H1 (cell line): ENCODE measurements around the gene ITPKC. TPM values are rescaled to one million over a fixed set of nuclear protein-coding genes. Genes with fewer than 3 reads are reported as not detected.

Experiments used
- CTCF ChIA-PET: fragments of 300-600 bp; sonication (Branson Sonifier 250); formaldehyde crosslinking; loops from one replicate; lab custom pipeline; 2021; ENCODE audit not compliant: partially characterized antibody; lab: Charles Lee
- POLR2A ChIA-PET: fragments of 300-600 bp; sonication (Branson Sonifier 250); formaldehyde crosslinking; loops from one replicate; lab custom pipeline; 2021; ENCODE audit warnings: inconsistent platforms; ENCODE audit not compliant: partially characterized antibody; lab: Charles Lee
- DNase-seq, 2 experiments: peaks; one replicate each; pipeline versions ENCODE4 v3.0.0 to v3.0.0-alpha.2; 2010 to 2022; ENCODE audit warnings: low spot score in 2 of 2, low read depth in 1 of 2, mixed read lengths in 1 of 2
- FAIRE-seq: peaks from 2 replicates; lab custom pipeline; 2011; peaks lifted over from hg19 to GRCh38; lab: Jason Lieb, UNC
- H2AFZ ChIP-seq: 2 replicates; pipeline ENCODE4 v1.8.1; 2012; ENCODE audit warnings: low read length, inconsistent platforms
- H2AK5ac ChIP-seq: 2 replicates; pipeline ENCODE4 v1.6.1; 2013; ENCODE audit warnings: low read depth, low read length
- H2BK120ac ChIP-seq: replicated peaks from 2 replicates; pipeline ENCODE3; 2013; ENCODE audit warnings: low read depth, low read length, inconsistent platforms
- H2BK12ac ChIP-seq: 2 replicates; pipeline ENCODE4 v1.6.1; 2013; ENCODE audit warnings: low read depth, low read length
- H2BK15ac ChIP-seq: 2 replicates; pipeline ENCODE4 v1.6.1; 2013; ENCODE audit warnings: low read length
- H2BK20ac ChIP-seq: 2 replicates; pipeline ENCODE4 v1.6.1; 2013; ENCODE audit warnings: low read length
- H2BK5ac ChIP-seq: 2 replicates; pipeline ENCODE4 v1.6.1; 2013; ENCODE audit warnings: low read depth, low read length
- H3K14ac ChIP-seq: 2 replicates; pipeline ENCODE4 v1.6.1; 2013; ENCODE audit warnings: inconsistent platforms; ENCODE audit not compliant: insufficient read length
- H3K18ac ChIP-seq: 2 replicates; pipeline ENCODE4 v1.6.1; 2013; ENCODE audit warnings: low read length; ENCODE audit errors: extremely low read depth
- H3K23ac ChIP-seq: 2 replicates; pipeline ENCODE4 v1.6.1; 2013; ENCODE audit warnings: inconsistent platforms; ENCODE audit not compliant: insufficient read length
- H3K23me2 ChIP-seq: 2 replicates; pipeline ENCODE4 v1.6.1; 2013; ENCODE audit warnings: low read depth, low read length
- H3K27ac ChIP-seq: 2 replicates; pipeline ENCODE4 v1.6.1; 2011; ENCODE audit warnings: low read depth, low read length, inconsistent platforms
- H3K27me3 ChIP-seq, 4 experiments: replicated peaks in 1 of 4; 1 replicate in 1 of 4; 2 replicates in 3 of 4; pipeline versions ENCODE4 v1.6.1 to v1.8.1; 2011 to 2013; ENCODE audit warnings: low read length in 3 of 4, mild to moderate bottlenecking in 3 of 4, inconsistent platforms in 2 of 4, mixed read lengths in 2 of 4, moderate library complexity in 1 of 4; ENCODE audit not compliant: control insufficient read depth in 3 of 4, insufficient read depth in 3 of 4; ENCODE audit errors: extremely low read depth in 1 of 4
- H3K36me3 ChIP-seq, 4 experiments: 2 replicates each; pipeline versions ENCODE4 v1.6.1 to v1.8.1; 2011 to 2013; ENCODE audit warnings: mild to moderate bottlenecking in 4 of 4, low read length in 3 of 4, moderate library complexity in 2 of 4, control low read depth in 1 of 4, inconsistent platforms in 1 of 4; ENCODE audit not compliant: insufficient read depth in 4 of 4, control insufficient read depth in 2 of 4
- H3K4ac ChIP-seq: replicated peaks from 2 replicates; pipeline ENCODE3; 2013; ENCODE audit warnings: low read length, low read depth, mixed read lengths, inconsistent platforms; ENCODE audit not compliant: insufficient read length
- H3K4me1 ChIP-seq, 4 experiments: replicated peaks in 1 of 4; 1 replicate in 1 of 4; 2 replicates in 3 of 4; pipeline versions ENCODE4 v1.6.1 to v1.8.1; 2011 to 2013; ENCODE audit warnings: low read length in 3 of 4, inconsistent platforms in 2 of 4, mixed read lengths in 1 of 4; ENCODE audit not compliant: insufficient read depth in 4 of 4, control insufficient read depth in 3 of 4
- H3K4me2 ChIP-seq, 2 experiments: 2 replicates each; pipeline versions ENCODE4 v1.6.1 to v1.8.1; 2011 to 2013; ENCODE audit warnings: low read depth in 2 of 2, low read length in 2 of 2, control low read depth in 1 of 2, inconsistent platforms in 1 of 2, mild to moderate bottlenecking in 1 of 2; ENCODE audit not compliant: insufficient read depth in 1 of 2
- H3K4me3 ChIP-seq, 4 experiments: fragments of 200-600, 300-600 bp in 1 of 4; sonication (generic), shearing (Covaris generic), sonication (Bioruptor Twin) in 1 of 4; 2 replicates each; pipeline versions ENCODE4 v1.5.1 to v1.8.1; 2011 to 2016; ENCODE audit warnings: low read length in 4 of 4, low read depth in 3 of 4, control low read depth in 2 of 4, inconsistent platforms in 2 of 4, mild to moderate bottlenecking in 2 of 4, mixed read lengths in 1 of 4, moderate library complexity in 1 of 4; ENCODE audit not compliant: insufficient read depth in 2 of 4; ENCODE audit errors: extremely low read depth in 1 of 4
- H3K56ac ChIP-seq: replicated peaks from 2 replicates; pipeline ENCODE3; 2013; ENCODE audit warnings: low read depth, mild to moderate bottlenecking, mixed read lengths, low read length, inconsistent platforms; ENCODE audit not compliant: insufficient read length
- H3K79me1 ChIP-seq: 2 replicates; pipeline ENCODE4 v1.6.1; 2013; ENCODE audit warnings: low read depth, low read length, control low read depth
- H3K79me2 ChIP-seq, 2 experiments: 2 replicates each; pipeline versions ENCODE4 v1.6.1 to v1.8.1; 2012 to 2013; ENCODE audit warnings: low read length in 2 of 2, mild to moderate bottlenecking in 2 of 2, inconsistent platforms in 1 of 2; ENCODE audit not compliant: insufficient read depth in 2 of 2, control insufficient read depth in 1 of 2
- H3K9ac ChIP-seq, 4 experiments: replicated peaks in 1 of 4; 1 replicate in 1 of 4; 2 replicates in 3 of 4; pipeline versions ENCODE4 v1.6.1 to v1.8.1; 2011 to 2013; ENCODE audit warnings: low read depth in 3 of 4, low read length in 3 of 4, control low read depth in 2 of 4, mild to moderate bottlenecking in 2 of 4, moderate library complexity in 2 of 4, inconsistent platforms in 1 of 4; ENCODE audit errors: extremely low read depth in 1 of 4
- H3K9me3 ChIP-seq, 2 experiments: 2 replicates each; pipeline versions ENCODE4 v1.6.1 to v1.8.1; 2012 to 2013; ENCODE audit warnings: mild to moderate bottlenecking in 2 of 2, moderate library complexity in 2 of 2, control low read depth in 1 of 2, inconsistent platforms in 1 of 2, low read depth in 1 of 2, low read length in 1 of 2, mixed read lengths in 1 of 2; ENCODE audit not compliant: insufficient read depth in 2 of 2
- H4K20me1 ChIP-seq, 2 experiments: replicated peaks in 1 of 2; 2 replicates each; pipeline versions ENCODE3 to v1.8.1; 2011 to 2013; ENCODE audit warnings: inconsistent platforms in 2 of 2, low read length in 2 of 2, mild to moderate bottlenecking in 1 of 2; ENCODE audit not compliant: insufficient read depth in 2 of 2, control insufficient read depth in 1 of 2
- H4K5ac ChIP-seq: 2 replicates; pipeline ENCODE4 v1.6.1; 2013; ENCODE audit warnings: low read length, low read depth, mixed read lengths, inconsistent platforms; ENCODE audit not compliant: insufficient read length
- H4K8ac ChIP-seq: 2 replicates; pipeline ENCODE4 v1.8.0; 2013; ENCODE audit warnings: mild to moderate bottlenecking, moderate library complexity, low read length, inconsistent platforms; ENCODE audit not compliant: insufficient read depth; ENCODE audit errors: extremely low read depth
- H4K91ac ChIP-seq: replicated peaks from 2 replicates; pipeline ENCODE3; 2013; ENCODE audit warnings: low read length, mixed read lengths, inconsistent platforms; ENCODE audit not compliant: insufficient read length
- HDAC2 ChIP-seq, 2 experiments: fragments of 300-600 bp in 1 of 2; sonication (generic) in 1 of 2; IDR thresholded peaks; 2 replicates each; pipeline ENCODE4 v1.6.1; 2011 to 2012; ENCODE audit warnings: low read depth in 2 of 2, low read length in 2 of 2, mild to moderate bottlenecking in 2 of 2, moderate library complexity in 2 of 2, borderline replicate concordance in 1 of 2, inconsistent platforms in 1 of 2
- RAD21 ChIP-seq, 2 experiments: IDR thresholded peaks in 1 of 2; conservative IDR thresholded peaks in 1 of 2; 2 replicates each; pipeline ENCODE4 v1.6.1; 2011; ENCODE audit warnings: low read depth in 2 of 2, low read length in 2 of 2, improper control_type of control experiment in 1 of 2, inconsistent platforms in 1 of 2, mild to moderate bottlenecking in 1 of 2, moderate library complexity in 1 of 2
- WGBS, 2 experiments: shearing (Covaris generic) in 1 of 2; methylation state at CpG; one replicate each; pipeline versions ENCODE4 v1.1.6 to v1.1.7; 2013 to 2015; ENCODE audit warnings: low lambda C conversion rate in 2 of 2, mixed read lengths in 2 of 2, inconsistent platforms in 1 of 2, low coverage in 1 of 2, missing lambda C conversion rate in 1 of 2; ENCODE audit not compliant: insufficient replicate concordance in 2 of 2, insufficient coverage in 1 of 2, insufficient read length in 1 of 2; ENCODE audit errors: extremely low coverage in 1 of 2, missing lambda C conversion rate in 1 of 2; 5-methylcytosine and 5-hydroxymethylcytosine counted together
- polyA plus RNA-seq, 7 experiments: library from polyadenylated mRNA; depleted of rRNA in 3 of 7; stranded (reverse) in 5 of 7; unstranded in 2 of 7; fragments of >200 nt in 5 of 7; fragments of 200-250 nt in 2 of 7; gene quantifications; 1 replicate in 5 of 7; 2 replicates in 1 of 7; 4 replicates in 1 of 7; pipeline versions ENCODE4 v1.2.1 to v1.2.3, GENCODE V29; 2011 to 2013; ENCODE audit warnings: missing spikeins in 2 of 7, mixed read lengths in 2 of 7
- total RNA-seq: library from RNA; stranded (reverse); fragmentation: NEBNext Ultra II Directional; extraction: Animal tissue kit (Norgen Biotek cat#: 25700); gene quantifications from 2 replicates; pipeline ENCODE4 v1.2.1, GENCODE V29; 2021
- TF ChIP-seq, protein P1 (sequence below), 3 experiments: IDR thresholded peaks; 1 replicate in 2 of 3; 2 replicates in 1 of 3; pipeline versions ENCODE4 v1.5.1 to v1.6.1; 2011; ENCODE audit warnings: low read length in 3 of 3, mild to moderate bottlenecking in 3 of 3, inconsistent platforms in 2 of 3, low read depth in 1 of 3, moderate library complexity in 1 of 3; ENCODE audit not compliant: insufficient read depth in 1 of 3; ENCODE audit errors: control extremely low read depth in 1 of 3

The ITPKC gene
- total and polyA plus RNA-seq, 2 of the 8 experiments (the other 6 are each of a cell fraction or from before 2014, with no cell fraction given): 5.2 to 8.9 TPM

DNA sequence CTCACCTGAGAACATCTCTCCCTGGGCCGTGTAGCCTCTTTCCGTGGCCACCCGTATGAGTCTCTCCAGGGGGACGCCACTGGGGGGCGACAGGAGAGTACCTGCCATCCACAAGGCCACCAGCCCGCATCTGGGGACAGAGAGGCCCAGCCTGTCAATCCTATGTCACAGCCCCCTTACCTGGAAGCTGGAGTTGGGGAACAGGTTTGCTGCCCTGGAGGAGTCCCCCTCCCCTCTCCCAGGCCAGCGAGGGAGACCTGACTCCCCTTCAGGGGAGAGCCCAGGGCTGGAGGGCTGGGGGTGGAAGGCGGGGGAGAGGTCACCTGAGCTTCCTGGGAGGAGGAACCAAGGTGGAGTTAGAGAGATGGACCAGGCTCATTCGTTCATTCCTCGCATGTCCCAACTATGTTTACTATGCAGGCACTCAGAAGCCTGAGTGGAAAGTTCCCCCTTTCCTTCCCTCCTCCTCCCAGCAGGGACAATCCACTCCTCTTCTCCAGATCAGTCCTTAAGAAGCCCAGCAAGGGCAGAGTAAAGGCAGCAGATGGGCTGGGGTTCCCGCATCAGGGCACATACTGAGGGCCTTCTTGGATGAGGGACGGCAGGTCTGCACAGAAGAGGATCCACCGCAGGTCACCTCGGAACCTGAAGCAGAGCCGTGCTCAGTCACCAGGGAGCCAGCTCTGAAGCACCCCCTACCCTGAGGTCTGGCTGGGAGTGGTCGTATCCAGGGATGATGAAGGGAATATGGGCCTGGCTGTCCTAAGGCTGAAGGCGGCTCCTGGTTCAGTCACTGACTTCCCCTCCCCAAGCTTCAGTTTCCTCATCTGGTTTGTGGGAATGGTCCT, 27.9 kb downstream of the ITPKC start:
- Histone ChIP-seq H3K9me3 (no peaks in the 10 kb centered on the region), H3K27ac (peak overlapping the region; percentile 15; the same call in 1 of the 2 replicates), H3K4ac (no peak overlapping the region), H4K20me1 (peaks cover 0 to 7% of the 10 kb centered on the region in 2 experiments), H3K9ac (peak overlapping the region in 1 of 4 experiments; percentile 40; a peak in 1 of 7 replicates), H3K14ac (no peak overlapping the region), H3K23ac (no peak overlapping the region), H3K79me1 (no peaks in the 10 kb centered on the region; the same call in 1 of the 2 replicates), H3K4me2 (peak overlapping the region in 1 of 2 experiments; percentile 35; a peak in 2 of 4 replicates), H2AK5ac (no peak overlapping the region; the same call in none of the 2 replicates), H2BK20ac (no peak overlapping the region), H2BK12ac (peak overlapping the region; percentile 68), H2AFZ (no peak overlapping the region), H3K23me2 (peaks cover 3% of the 10 kb centered on the region), H4K5ac (no peak overlapping the region), H3K56ac (no peak overlapping the region), H3K79me2 (peaks cover 0 to 17% of the 10 kb centered on the region in 2 experiments; a peak in 1 of 4 replicates), H4K91ac (no peak overlapping the region), H2BK120ac (no peak overlapping the region), H2BK15ac (0 out of 2 replicates have a peak overlapping the region, but pooled peaks have one; percentile 77), H3K18ac (peak overlapping the region; percentile 81), H3K27me3 (no peaks in the 10 kb centered on the region), H3K4me1 (peaks cover 0 to 20% (median 5%) of the 10 kb centered on the region in 4 experiments; a peak in 4 of 7 replicates), H3K4me3 (no peak overlapping the region), H4K8ac (peak overlapping the region; percentile 23; the same call in 1 of the 2 replicates), H3K36me3 (peaks cover 0 to 13% (median 1%) of the 10 kb centered on the region in 4 experiments; a peak in 3 of 8 replicates), H2BK5ac (peak overlapping the region; percentile 72)
- ChIA-PET POLR2A (interaction anchor here (0.8 to 12.4 kb wide), 24 partner anchors 9 to 81 kb away, joined by 3 to 120 read pairs (median 5); partner anchors contain the start of genes ACTMAP, COQ8B, EGLN2 and ITPKC), CTCF (interaction anchor here (0.5 to 4.7 kb wide), 14 partner anchors 11 to 75 kb away, joined by 3 to 26 read pairs (median 4); partner anchors contain the start of genes ITPKC and MIA)
- FAIRE-seq: no peak
- TF ChIP-seq HDAC2 (IDR thresholded peaks at IDR 0.05; ENCODE audit: borderline replicate concordance in 1 of 2, low read depth in 2 of 2, low read length in 2 of 2): no peak
- TF ChIP-seq RAD21 (IDR thresholded peaks at IDR 0.05 in 1 of 2, conservative IDR thresholded peaks at IDR 0.05 in 1 of 2; ENCODE audit: low read depth in 2 of 2, low read length in 2 of 2): peak; percentile 17 to 45; a peak in 3 of 4 replicates
- TF ChIP-seq, protein P1, sequence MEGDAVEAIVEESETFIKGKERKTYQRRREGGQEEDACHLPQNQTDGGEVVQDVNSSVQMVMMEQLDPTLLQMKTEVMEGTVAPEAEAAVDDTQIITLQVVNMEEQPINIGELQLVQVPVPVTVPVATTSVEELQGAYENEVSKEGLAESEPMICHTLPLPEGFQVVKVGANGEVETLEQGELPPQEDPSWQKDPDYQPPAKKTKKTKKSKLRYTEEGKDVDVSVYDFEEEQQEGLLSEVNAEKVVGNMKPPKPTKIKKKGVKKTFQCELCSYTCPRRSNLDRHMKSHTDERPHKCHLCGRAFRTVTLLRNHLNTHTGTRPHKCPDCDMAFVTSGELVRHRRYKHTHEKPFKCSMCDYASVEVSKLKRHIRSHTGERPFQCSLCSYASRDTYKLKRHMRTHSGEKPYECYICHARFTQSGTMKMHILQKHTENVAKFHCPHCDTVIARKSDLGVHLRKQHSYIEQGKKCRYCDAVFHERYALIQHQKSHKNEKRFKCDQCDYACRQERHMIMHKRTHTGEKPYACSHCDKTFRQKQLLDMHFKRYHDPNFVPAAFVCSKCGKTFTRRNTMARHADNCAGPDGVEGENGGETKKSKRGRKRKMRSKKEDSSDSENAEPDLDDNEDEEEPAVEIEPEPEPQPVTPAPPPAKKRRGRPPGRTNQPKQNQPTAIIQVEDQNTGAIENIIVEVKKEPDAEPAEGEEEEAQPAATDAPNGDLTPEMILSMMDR (IDR thresholded peaks at IDR 0.05; ENCODE audit: control extremely low read depth in 1 of 3, insufficient read depth in 1 of 3, low read depth in 1 of 3, low read length in 3 of 3): peak; percentile 32 to 42 (median 33); a peak in 3 of 4 replicates
- DNase-seq: no peak
- 76% methylated on average over 16 of the region's 17 CpGs; no CpG with 5 or more reads in 1 of the 2 experiments for WGBS, 2 experiments
